Vagina (tissue), 2 donors: Measurements from ENCODE around the gene ZMAT3. TPM values are rescaled to one million over a fixed set of nuclear protein-coding genes. Genes with fewer than 3 reads are reported as not detected.
"Not testable (repeated sequence)": the region's sequence is repeated elsewhere in the genome, so short reads cannot be mapped to it uniquely, and the experiment has no call there.

Experiments used
- DNase-seq, 2 donors: peaks; one replicate each; pipeline ENCODE4 v3.0.0-alpha.2; 2017; ENCODE audit errors: extremely low spot score in 2 of 2
- H3K27ac ChIP-seq: fragments of 200-600 bp; sonication (generic); one replicate; pipeline ENCODE4 v1.5.1; 2019
- H3K27me3 ChIP-seq: fragments of 200-600 bp; sonication (generic); one replicate; pipeline ENCODE4 v1.5.1; 2019
- H3K36me3 ChIP-seq, 2 donors: fragments of 200-600 bp; sonication (generic); one replicate each; pipeline ENCODE4 v1.5.1; 2017 to 2019
- H3K4me1 ChIP-seq: fragments of 200-600 bp; sonication (generic); one replicate; pipeline ENCODE4 v1.5.1; 2019
- H3K4me3 ChIP-seq, 2 donors: fragments of 200-600 bp; sonication (generic); 1 replicate in 1 of 2; 2 replicates in 1 of 2; pipeline ENCODE4 v1.5.1; 2016 to 2019
- H3K9me3 ChIP-seq: fragments of 200-600 bp; sonication (generic); one replicate; pipeline ENCODE4 v1.5.1; 2019
- CTCF ChIP-seq, 3 experiments: fragments of 450-650 bp in 2 of 3; fragments of 200-600 bp in 1 of 3; sonication (generic) in 1 of 3; IDR thresholded peaks; one replicate each; pipeline ENCODE4 v1.5.1; 2017 to 2019; ENCODE audit warnings: antibody characterized with exemption in 3 of 3, mild to moderate bottlenecking in 2 of 3, moderate library complexity in 2 of 3
- POLR2A ChIP-seq, 2 donors: fragments of 450-650 bp; IDR thresholded peaks; one replicate each; pipeline ENCODE4 v1.6.1; 2017; ENCODE audit warnings: antibody characterized with exemption in 2 of 2, mild to moderate bottlenecking in 2 of 2, moderate library complexity in 2 of 2
- POLR2AphosphoS5 ChIP-seq, 2 donors: sonication (generic); formaldehyde crosslinking; IDR thresholded peaks; one replicate each; pipeline ENCODE4 v1.9.0; 2017; ENCODE audit warnings: antibody characterized with exemption in 2 of 2, mild to moderate bottlenecking in 2 of 2, low read depth in 1 of 2; ENCODE audit not compliant: insufficient read depth in 1 of 2
- intact Hi-C: fragments of 100-400 bp; cut with DNase I; formaldehyde crosslinking; loops from one replicate; pipeline ENCODE4 v1.15.1; 2023
- total RNA-seq: library from RNA; depleted of rRNA; stranded (reverse); fragments of >200 nt; gene quantifications from one replicate; pipeline ENCODE4 v1.2.3, GENCODE V29; 2016

The ZMAT3 gene
- total RNA-seq, 1 donor from 2014 or later: 9.6 TPM

GRCh38 chr3:179063945-179064560 is 7.6 kb downstream of the ZMAT3 start:
- Histone ChIP-seq H3K27me3 (no peaks in the 10 kb centered on the region), H3K36me3 (peaks cover 0 to 17% of the 10 kb centered on the region in 2 donors), H3K9me3 (no peaks in the 10 kb centered on the region), H3K4me1 (peaks cover 21% of the 10 kb centered on the region), H3K27ac (no peak overlapping the region), H3K4me3 (no peak overlapping the region)
- DNase-seq: no peak
- intact Hi-C loops: no loop called here
- TF ChIP-seq POLR2A (IDR thresholded peaks at IDR 0.05) (no peak), POLR2AphosphoS5 (IDR thresholded peaks at IDR 0.05; ENCODE audit: insufficient read depth in 1 of 2, low read depth in 1 of 2) (no peak), CTCF (IDR thresholded peaks at IDR 0.05) (no peak)

- intact Hi-C loops: no loop called here
- no peaks in the 10 kb centered on the region for H3K4me1 ChIP-seq
- no peaks in the 10 kb centered on the region for H3K27me3 ChIP-seq
- no peaks in the 10 kb centered on the region for H3K9me3 ChIP-seq
- H3K27ac ChIP-seq: no peak overlapping the region
- no peak for TF ChIP-seq POLR2AphosphoS5 (IDR thresholded peaks at IDR 0.05; ENCODE audit: insufficient read depth in 1 of 2, low read depth in 1 of 2)
- TF ChIP-seq CTCF (IDR thresholded peaks at IDR 0.05): no peak
- TF ChIP-seq POLR2A (IDR thresholded peaks at IDR 0.05): no peak
- no peak overlapping the region for H3K4me3 ChIP-seq
- no peak for DNase-seq
- H3K36me3 ChIP-seq: no peaks in the 10 kb centered on the region
Measured at GRCh38 chr3:179056326-179056725, 15.3 kb downstream of the ZMAT3 start.

GRCh38 chr3:179054565-179054964 is 17.0 kb downstream of the ZMAT3 start:
- DNase-seq, H3K4me3 ChIP-seq, intact Hi-C loops, H3K27me3 ChIP-seq, H3K9me3 ChIP-seq, H3K36me3 ChIP-seq, H3K4me1 ChIP-seq, H3K27ac ChIP-seq: not testable (repeated sequence)

- intact Hi-C loops: no loop called here
- Histone ChIP-seq H3K4me3 (no peak overlapping the region), H3K27ac (no peak overlapping the region), H3K36me3 (no peaks in the 10 kb centered on the region), H3K4me1 (no peaks in the 10 kb centered on the region), H3K27me3 (no peaks in the 10 kb centered on the region), H3K9me3 (no peaks in the 10 kb centered on the region)
- TF ChIP-seq POLR2A (IDR thresholded peaks at IDR 0.05) (no peak), CTCF (IDR thresholded peaks at IDR 0.05) (no peak), POLR2AphosphoS5 (IDR thresholded peaks at IDR 0.05; ENCODE audit: insufficient read depth in 1 of 2, low read depth in 1 of 2) (no peak)
- no peak for DNase-seq
Measured at GRCh38 chr3:179046497-179047353, 24.9 kb downstream of the ZMAT3 start.

- Histone ChIP-seq H3K27me3 (no peaks in the 10 kb centered on the region), H3K27ac (no peak overlapping the region), H3K9me3 (no peaks in the 10 kb centered on the region), H3K36me3 (no peaks in the 10 kb centered on the region), H3K4me1 (no peaks in the 10 kb centered on the region), H3K4me3 (no peak overlapping the region)
- no peak for DNase-seq
- TF ChIP-seq POLR2A (IDR thresholded peaks at IDR 0.05) (no peak), POLR2AphosphoS5 (IDR thresholded peaks at IDR 0.05; ENCODE audit: insufficient read depth in 1 of 2, low read depth in 1 of 2) (no peak), CTCF (IDR thresholded peaks at IDR 0.05) (no peak)
- intact Hi-C loops: no loop called here
Measured at GRCh38 chr3:179045719-179046402, 25.7 kb downstream of the ZMAT3 start.

GRCh38 chr3:179038899-179039251 is 32.7 kb downstream of the ZMAT3 start:
- H3K27me3 ChIP-seq, H3K9me3 ChIP-seq, H3K4me3 ChIP-seq, H3K36me3 ChIP-seq, DNase-seq, H3K27ac ChIP-seq, intact Hi-C loops: not testable (repeated sequence)
- peaks cover 24% of the 10 kb centered on the region for H3K4me1 ChIP-seq
